ENCODE results near the gene CSK.

- TF ChIP-seq CTCF (conservative IDR thresholded peaks at IDR 0.05) (no peak), ZFX (IDR thresholded peaks at IDR 0.05) (no peak)
Observed at GRCh38 chr15:74809242-74809641, 27.4 kb downstream of the CSK start.
